ENCODE data around the gene CACYBP.

Gene CACYBP

GRCh38 chr1:174974711-174975119 is 25.0 kb upstream of the CACYBP start:
- no peak for DNase-seq (ENCODE audit: low spot score)

DNA sequence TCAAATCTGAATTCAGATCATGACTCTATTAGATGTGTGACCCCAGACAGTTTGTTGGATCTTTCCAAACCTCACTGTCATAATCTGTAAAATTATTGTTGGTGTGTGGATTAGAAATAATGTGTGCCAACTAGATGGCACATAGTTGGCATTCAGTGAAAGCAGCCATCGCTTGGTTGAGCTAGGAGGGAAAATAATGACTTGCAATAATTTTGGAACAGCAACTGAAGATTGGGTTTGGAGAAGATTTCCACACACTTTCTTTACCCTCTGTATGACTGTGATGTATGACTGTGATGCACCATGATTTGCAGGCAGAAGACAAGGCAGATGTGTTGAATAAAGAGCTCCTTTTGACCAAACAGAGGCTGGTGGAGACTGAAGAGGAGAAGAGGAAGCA is 24.0 kb upstream of the CACYBP start:
- no peak for DNase-seq (ENCODE audit: low spot score)

DNA sequence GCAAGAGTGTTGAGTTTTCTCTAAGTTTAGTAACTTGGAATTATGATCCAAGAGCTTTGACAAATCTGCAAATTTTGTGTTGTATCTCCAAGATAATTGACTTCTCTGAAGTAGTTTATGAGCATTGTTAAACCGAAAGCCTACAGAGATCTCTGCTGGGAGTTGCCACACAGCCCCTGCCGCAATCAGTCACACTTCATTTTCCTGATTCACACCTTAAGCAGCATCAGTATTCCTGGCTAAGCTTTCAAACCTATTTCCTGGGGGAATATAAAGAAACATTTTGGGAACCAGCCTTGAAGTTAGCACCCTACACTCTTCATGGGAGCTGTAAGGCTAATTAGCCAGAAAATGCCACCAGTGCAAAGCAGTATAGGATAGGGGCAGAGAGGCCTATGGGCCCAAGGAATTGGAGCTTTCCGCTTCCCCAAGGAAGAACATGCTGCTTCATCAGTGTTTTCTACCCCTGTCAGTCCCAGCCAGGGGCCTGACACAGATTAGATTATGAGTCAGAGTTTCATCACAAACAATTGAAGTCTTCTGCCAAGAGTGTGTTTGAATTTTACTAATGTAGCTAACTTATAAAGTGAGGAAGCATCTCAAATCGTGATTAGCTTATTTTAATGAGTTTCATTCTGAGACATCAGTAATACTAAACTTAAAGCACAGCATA is 23.2 kb upstream of the CACYBP start:
- DNase-seq (ENCODE audit: low spot score): no peak

DNA sequence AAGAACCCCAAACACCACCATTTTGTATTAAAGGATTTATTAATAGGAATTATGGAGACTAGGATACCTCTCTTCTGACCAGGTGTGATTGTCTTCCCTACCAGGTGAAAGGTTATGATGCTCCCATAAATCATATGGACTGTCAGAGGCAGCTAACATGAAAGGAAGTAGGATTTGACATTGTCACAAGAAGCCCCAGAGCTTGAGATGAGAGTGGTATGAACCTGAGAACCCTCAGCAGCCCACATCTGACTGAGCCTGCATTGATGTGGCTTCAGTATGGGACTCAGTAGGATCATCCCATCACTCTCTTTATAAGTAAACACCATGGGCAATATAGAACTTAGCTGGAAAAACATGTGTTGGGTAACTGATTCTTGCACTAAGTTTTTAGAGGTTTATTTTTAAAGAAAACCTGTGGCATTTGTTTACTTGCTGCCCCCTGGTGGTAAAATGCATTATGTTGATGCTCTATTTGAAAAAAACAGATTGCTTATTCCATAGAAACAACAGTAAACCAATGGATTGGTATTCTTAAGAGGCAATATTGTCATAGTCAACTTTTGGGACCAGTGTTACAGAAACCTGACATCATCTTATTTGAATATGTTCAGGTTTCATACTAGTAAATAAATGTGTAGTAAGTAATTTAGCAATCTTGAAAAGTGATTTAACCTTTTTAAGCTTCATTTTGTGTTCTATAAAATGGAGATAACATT is 16.6 kb upstream of the CACYBP start:
- DNase-seq (ENCODE audit: low spot score): peak; percentile 72

GRCh38 chr1:174984952-174985351 is 14.8 kb upstream of the CACYBP start:
- no peak for DNase-seq (ENCODE audit: low spot score)

- no peak for DNase-seq (ENCODE audit: low spot score)
These were observed 11.2 kb upstream of the CACYBP start for GRCh38 chr1:174988539-174988938.

DNA sequence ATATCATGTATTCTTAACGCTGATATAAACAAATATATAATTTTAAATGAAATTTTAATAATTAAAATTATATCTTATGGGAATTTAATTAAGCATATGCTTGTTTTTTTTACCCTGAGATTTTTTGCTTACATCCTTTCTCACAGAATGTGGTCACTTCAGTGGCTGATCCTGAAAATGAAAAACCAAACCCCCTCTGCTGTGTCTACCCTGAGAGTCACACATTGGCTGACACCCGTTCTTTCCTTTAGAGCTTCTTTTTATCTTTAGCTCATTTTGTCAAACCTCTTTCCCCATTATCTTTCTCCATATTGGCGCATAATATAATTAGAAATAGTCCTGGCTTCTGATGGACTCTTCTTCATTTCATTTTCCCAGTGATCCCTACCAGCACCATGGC is 10.8 kb upstream of the CACYBP start:
- no peak for DNase-seq (ENCODE audit: low spot score)

DNA sequence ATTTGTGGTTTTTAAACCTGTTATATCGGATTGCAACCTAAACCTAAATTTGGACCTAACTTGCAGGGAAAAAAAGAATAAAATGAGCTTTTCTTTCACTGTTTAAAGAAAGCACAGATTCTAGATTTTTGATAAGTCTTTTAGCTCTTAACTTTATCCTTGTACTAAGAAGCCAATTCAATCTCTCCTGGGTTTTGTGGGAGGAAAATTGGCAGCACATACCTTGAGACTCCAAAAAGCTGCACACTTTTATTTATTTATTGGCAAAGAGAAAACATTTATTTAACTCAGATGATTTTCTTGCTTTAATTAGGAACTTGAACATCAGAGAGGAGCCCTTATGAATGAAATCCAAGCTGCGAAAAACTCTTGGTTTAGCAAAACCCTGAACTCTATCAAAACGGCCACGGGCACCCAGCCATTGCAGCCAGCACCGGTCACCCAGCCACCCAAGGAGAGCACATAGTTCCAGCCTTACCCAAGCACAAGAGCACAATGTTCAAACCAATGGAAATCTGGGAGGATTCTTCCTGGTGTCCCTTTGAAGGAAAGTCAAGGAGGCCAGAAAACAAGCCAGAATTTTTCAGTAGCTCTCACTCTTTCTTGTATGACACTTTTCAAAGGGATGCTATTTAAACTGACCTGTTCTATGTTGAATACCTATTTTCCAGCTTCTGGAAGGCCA is 10.1 kb upstream of the CACYBP start:
- DNase-seq (ENCODE audit: low spot score): no peak

GRCh38 chr1:174990382-174990999 is 9.3 kb upstream of the CACYBP start:
- peak; percentile 83 for DNase-seq (ENCODE audit: low spot score)

GRCh38 chr1:174991473-174991872 is 8.3 kb upstream of the CACYBP start:
- no peak for DNase-seq (ENCODE audit: low spot score)

DNA sequence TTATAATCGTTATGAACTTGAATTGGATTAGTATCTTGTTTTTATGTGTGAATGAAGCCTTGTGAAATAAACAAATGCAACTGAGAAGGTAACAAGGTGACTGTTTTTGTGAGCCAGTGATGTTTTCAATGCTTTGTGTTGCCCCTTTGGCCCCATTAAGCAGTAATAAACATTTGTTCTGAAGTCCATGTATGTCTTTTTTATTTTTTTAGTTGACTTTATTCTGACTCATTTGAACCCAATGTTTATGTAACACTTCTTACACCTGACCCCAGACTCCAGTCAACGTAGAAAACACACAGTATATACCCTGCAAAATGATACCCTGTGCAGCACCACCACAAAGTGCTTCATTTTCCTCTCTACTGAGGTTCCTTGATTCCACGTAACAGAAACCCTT is 4.6 kb upstream of the CACYBP start:
- no peak for DNase-seq (ENCODE audit: low spot score)

DNA sequence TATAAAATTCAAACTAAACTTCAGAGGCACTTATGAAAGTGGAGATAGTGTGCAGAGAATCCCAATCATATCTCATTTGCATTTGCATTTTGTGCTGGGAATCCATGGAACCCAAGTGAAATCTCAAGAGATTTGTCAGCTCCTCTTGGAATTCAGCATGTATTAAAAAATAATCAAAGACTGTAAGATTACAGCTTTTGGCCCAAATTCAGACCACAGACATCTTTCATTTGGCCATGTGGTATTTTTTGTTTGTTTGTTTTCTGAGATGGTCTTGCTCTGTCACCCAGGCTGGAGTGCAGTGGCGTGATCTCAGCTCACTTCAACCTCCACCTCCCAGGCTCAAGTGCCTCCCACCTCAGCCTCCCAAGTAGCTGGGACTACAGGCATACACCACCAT is 3.8 kb upstream of the CACYBP start:
- no peak for DNase-seq (ENCODE audit: low spot score)

- DNase-seq (ENCODE audit: low spot score): no peak
These were observed 3.3 kb upstream of the CACYBP start for GRCh38 chr1:174996476-174996875.

- DNase-seq (ENCODE audit: low spot score): no peak
These were observed 2.7 kb upstream of the CACYBP start for GRCh38 chr1:174997041-174997440.

DNA sequence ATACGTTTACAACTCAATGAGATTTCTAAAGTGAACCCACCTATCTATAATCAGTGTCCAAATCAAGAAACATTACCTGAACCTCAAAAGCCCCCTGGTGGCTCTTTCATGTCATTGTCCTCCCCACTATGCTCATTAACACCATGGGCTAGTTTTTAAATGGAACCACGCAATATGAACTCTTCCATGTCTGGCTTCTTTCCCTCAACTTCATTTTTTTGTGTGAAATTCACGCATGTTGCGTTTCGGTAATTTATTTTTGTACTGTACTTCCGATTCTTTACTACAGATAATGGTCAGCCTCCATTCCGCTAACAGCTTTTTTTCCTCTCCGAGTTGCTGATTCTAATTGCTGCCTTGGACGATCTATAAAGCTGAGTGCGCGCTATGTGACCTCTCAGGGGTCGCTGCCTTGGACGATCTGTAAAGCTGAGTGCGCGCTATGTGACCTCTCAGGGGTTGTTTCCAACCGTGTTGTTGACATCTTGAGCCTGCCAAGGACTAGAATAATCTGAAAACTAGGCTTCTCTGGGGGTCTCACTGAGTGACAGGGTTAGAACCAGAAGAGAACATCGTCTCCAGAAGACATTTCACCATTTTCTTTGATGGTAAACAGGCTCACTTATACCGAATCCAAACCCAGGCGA is 1.1 kb upstream of the CACYBP start:
- DNase-seq (ENCODE audit: low spot score): peak; percentile 87

DNA sequence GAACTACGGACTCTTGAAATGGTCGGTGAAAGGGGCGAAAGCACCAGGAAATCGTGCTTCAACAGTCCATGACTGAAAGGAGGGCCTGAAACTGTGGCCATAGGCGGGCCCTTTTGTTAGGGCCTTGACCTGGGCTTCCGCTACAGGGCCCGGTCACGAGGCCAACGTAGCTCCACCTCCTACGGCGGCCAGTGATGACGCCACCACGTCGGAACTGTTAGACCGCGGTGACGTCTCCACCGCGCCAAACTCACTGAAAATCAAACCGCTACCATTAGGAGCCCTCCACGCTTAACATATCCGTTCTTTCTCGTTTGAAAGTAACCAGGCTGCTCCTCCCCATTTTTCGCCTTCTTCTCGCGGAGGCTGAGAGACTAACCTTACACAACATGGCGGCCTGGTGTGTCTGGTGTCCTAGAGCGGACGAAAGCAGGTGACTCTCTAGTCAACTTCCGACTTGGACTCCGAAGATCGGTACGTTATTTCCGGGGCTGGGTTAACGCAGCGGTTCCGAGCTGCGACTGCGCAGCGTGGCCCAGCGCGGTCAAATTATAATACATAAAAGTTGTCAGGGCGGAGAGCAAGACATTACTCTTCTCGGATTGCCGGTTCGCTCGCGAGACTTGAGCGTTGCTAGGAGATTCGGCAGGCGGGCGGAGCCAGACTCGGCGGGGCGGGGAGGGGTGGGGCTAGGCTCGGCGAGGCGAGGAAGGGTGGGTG is 371 bp upstream of the CACYBP start:
- DNase-seq (ENCODE audit: low spot score): peak; percentile 100

DNA sequence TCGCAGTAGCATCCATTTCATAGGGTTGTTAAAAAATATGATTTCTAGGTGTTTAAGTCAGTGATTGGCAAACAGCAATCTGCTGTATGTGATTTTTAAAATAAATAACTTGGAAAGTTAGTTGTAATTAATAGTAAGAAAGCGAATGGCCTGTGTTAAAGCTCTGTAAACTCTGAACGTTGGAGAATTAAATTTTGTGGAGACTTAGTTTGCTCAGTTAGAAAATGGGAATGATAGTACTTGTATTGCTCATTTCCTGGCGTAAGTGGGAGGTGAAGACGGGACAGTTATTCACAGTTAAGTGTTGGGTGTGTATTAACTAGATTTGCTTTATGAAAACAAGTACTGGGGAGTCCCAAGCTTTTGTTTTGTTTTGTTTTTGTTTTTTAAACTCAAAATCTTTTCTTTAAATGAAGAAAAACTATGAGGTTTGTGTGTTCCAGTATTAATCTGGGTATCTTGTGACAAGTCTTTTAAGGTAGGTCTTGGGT is 995 bp downstream of the CACYBP start:
- DNase-seq (ENCODE audit: low spot score): peak; percentile 47

DNA sequence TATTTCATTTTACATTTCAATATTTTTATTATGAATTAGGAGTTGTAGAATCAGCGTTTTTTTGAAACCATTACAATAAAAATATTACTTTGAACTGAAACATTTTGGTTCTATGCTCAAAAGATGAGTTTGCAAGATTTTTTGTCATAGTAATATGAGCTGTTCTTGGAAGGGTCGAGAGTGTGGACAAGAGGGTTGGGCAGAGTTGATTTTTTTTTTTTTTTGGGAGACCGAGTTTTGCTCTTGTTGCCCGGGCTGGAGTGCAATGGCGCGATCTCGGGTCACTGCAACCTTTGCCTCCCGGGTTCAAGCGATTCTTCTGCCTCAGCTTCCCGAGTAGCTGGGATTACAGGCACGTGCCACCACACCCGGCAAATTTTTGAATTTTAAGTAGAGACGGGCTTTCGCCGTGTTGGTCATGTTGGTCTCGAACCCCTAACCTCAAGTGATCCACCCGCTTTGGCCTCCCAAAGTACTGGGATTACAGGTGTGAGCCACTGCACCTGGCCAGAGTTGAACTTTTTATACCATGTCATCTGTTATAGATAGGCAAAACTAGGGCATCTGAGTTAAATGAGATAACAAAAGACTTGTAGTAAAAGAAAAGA is 3.3 kb downstream of the CACYBP start:
- no peak for DNase-seq (ENCODE audit: low spot score)

- no peak for DNase-seq (ENCODE audit: low spot score)
These were observed 3.8 kb downstream of the CACYBP start for GRCh38 chr1:175003521-175003920.

DNA sequence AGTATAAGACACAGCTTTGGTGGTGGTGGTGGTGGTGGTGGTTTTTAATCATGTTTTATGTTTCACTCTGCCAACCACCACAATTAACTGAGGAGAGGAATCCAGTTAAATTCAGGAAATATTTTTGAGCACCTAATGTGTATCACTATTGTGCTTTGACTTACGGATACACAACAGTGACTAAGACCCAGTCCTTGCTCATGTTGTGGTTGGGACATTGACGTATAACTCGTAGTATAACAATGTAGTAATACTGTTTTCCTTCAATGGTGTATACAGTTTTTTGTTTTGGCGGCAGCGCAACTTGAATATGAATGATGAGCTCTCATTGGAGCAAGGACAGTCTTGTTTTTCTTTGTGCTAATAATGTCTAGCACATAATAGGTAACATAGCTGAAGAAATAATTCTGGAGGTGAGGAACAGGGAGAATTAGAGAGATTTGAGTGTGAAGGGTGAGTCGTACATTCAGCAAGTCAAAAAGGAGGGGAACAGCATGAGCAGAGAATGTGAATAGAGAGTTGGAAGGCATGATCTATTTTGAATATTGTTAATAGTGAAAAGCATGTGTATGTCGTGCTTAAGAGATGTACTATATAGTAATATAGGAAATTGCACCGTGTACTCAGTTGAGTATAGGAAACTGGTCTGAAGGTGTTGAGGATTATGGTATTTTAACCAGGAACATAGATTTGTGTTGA is 5.5 kb downstream of the CACYBP start:
- DNase-seq (ENCODE audit: low spot score): no peak
